K562 (cell line): ENCODE data around the gene COL28A1. TPM values are rescaled to one million over a fixed set of nuclear protein-coding genes. Genes with fewer than 3 reads are reported as not detected.

ENCODE experiments used
- ATAC-seq: fragments of 200-7000 bp; cut with Tn5 transposase; 3 replicates; pipeline ENCODE4 v1.9.1; 2020; ENCODE audit warnings: moderate library complexity
- BruUV-seq: library from RNA; stranded (reverse); fragments of 400-500 nt; replicated peaks from 2 replicates; lab custom pipeline; 2021; lab: Mats Ljungman, UMichigan
- CTCF ChIA-PET: fragments of 300-600 bp; formaldehyde crosslinking; extraction: SDS; loops from one replicate; lab custom pipeline; 2021; ENCODE audit warnings: low intra/inter-chr PET ratio; lab: Yijun Ruan, JAX
- POLR2A ChIA-PET: fragments of 300-600, 350-650 bp; sonication (Branson Sonifier 250); formaldehyde crosslinking; extraction: SDS; loops from one replicate; lab custom pipeline; 2021; ENCODE audit warnings: antibody characterized with exemption, inconsistent platforms; lab: Yijun Ruan, JAX
- DNase-seq, 4 experiments: peaks; one replicate each; pipeline versions ENCODE4 v3.0.0 to v3.0.0-alpha.2; 2011 to 2018; ENCODE audit warnings: low spot score in 3 of 4, mixed read lengths in 3 of 4; ENCODE audit errors: extremely low read depth in 1 of 4
- FAIRE-seq: peaks from 2 replicates; lab custom pipeline; 2011; peaks lifted over from hg19 to GRCh38; lab: Jason Lieb, UNC
- H2AFZ ChIP-seq: 2 replicates; pipeline ENCODE4 v1.6.0; 2011; ENCODE audit warnings: low read depth, low read length, control low read depth, inconsistent platforms
- H3K27ac ChIP-seq: fragments of 200-600 bp; 3 replicates; pipeline ENCODE4 v1.8.0; 2011; ENCODE audit warnings: low read depth, mild to moderate bottlenecking, control low read depth, inconsistent platforms, low read length, moderate library complexity, mixed read lengths; ENCODE audit errors: extremely low read depth
- H3K27me3 ChIP-seq, 2 experiments: fragments of 300-600 bp in 1 of 2; 2 replicates in 1 of 2; 3 replicates in 1 of 2; pipeline versions ENCODE4 v1.6.0 to v1.8.0; 2011; ENCODE audit warnings: inconsistent platforms in 2 of 2, low read length in 2 of 2, mild to moderate bottlenecking in 1 of 2, mixed read lengths in 1 of 2, moderate library complexity in 1 of 2; ENCODE audit not compliant: control insufficient read depth in 2 of 2, insufficient read depth in 2 of 2
- H3K36me3 ChIP-seq: fragments of 300-600 bp; 3 replicates; pipeline ENCODE4 v1.8.0; 2011; ENCODE audit warnings: mild to moderate bottlenecking, low read length, inconsistent platforms; ENCODE audit not compliant: control insufficient read depth, insufficient read depth
- H3K4me1 ChIP-seq, 2 experiments: fragments of 200-600 bp in 1 of 2; replicated peaks in 1 of 2; 2 replicates in 1 of 2; 3 replicates in 1 of 2; pipeline versions ENCODE4 v1.5.1 to v1.8.0; 2011; ENCODE audit warnings: inconsistent platforms in 2 of 2, low read length in 2 of 2, mild to moderate bottlenecking in 1 of 2, mixed read lengths in 1 of 2, moderate library complexity in 1 of 2; ENCODE audit not compliant: control insufficient read depth in 2 of 2, insufficient read depth in 2 of 2
- H3K4me2 ChIP-seq: 2 replicates; pipeline ENCODE4 v1.6.1; 2011; ENCODE audit warnings: low read length, control low read depth, inconsistent platforms, mixed read lengths; ENCODE audit not compliant: insufficient read depth
- H3K4me3 ChIP-seq: fragments of 200-600 bp; sonication (generic), shearing (Covaris generic); 2 replicates; pipeline ENCODE4 v1.5.1; 2016; ENCODE audit warnings: control low read depth, inconsistent platforms
- H3K79me2 ChIP-seq: fragments of 200-600 bp; 3 replicates; pipeline ENCODE4 v1.8.0; 2011; ENCODE audit warnings: low read length, inconsistent platforms; ENCODE audit not compliant: control insufficient read depth, insufficient read depth
- H3K9ac ChIP-seq, 2 experiments: 2 replicates each; pipeline versions ENCODE4 v1.6.0 to v1.6.1; 2011; ENCODE audit warnings: low read depth in 2 of 2, low read length in 2 of 2, control low read depth in 1 of 2, inconsistent platforms in 1 of 2, mild to moderate bottlenecking in 1 of 2, mixed read lengths in 1 of 2; ENCODE audit not compliant: insufficient read depth in 1 of 2
- H3K9me1 ChIP-seq: one replicate; pipeline ENCODE4 v1.6.0; 2011; ENCODE audit warnings: inconsistent platforms, mild to moderate bottlenecking, low read length, moderate library complexity; ENCODE audit not compliant: control insufficient read depth, insufficient read depth
- H3K9me3 ChIP-seq: replicated peaks from 2 replicates; pipeline ENCODE4 v1.5.1; 2011; ENCODE audit warnings: low read depth, low read length, inconsistent platforms; ENCODE audit not compliant: control insufficient read depth, insufficient read depth
- H4K20me1 ChIP-seq: replicated peaks from 2 replicates; pipeline ENCODE4 v1.6.1; 2011; ENCODE audit warnings: low read length, inconsistent platforms, mixed read lengths; ENCODE audit not compliant: control insufficient read depth, insufficient read depth
- CREBBP ChIP-seq: IDR thresholded peaks from one replicate; pipeline ENCODE4 v1.6.1; 2012; ENCODE audit warnings: low read depth, mild to moderate bottlenecking, control low read depth, inconsistent platforms, low read length
- GATA2 ChIP-seq: sonication (generic); formaldehyde crosslinking; IDR thresholded peaks from 2 replicates; pipeline ENCODE4 v1.4.0; 2020; ENCODE audit warnings: mild to moderate bottlenecking, missing genetic modification reagents
- HDGF ChIP-seq: fragments of 450-650 bp; IDR thresholded peaks from 2 replicates; pipeline ENCODE4 v1.6.1; 2016
- MED1 ChIP-seq: sonication (generic); formaldehyde crosslinking; IDR thresholded peaks from 2 replicates; pipeline ENCODE4 v1.8.1; 2023; ENCODE audit warnings: missing genetic modification reagents, borderline replicate concordance
- NCOA2 ChIP-seq, 2 experiments: fragments of 450-650 bp; IDR thresholded peaks; 2 replicates each; pipeline ENCODE4 v1.6.1; 2018; ENCODE audit warnings: mild to moderate bottlenecking in 2 of 2, moderate library complexity in 1 of 2; ENCODE audit not compliant: partially characterized antibody in 2 of 2
- POLR3G ChIP-seq: IDR thresholded peaks from 2 replicates; pipeline ENCODE4 v1.6.1; 2011; ENCODE audit not compliant: insufficient read length, insufficient replicate concordance; ENCODE audit errors: extremely low read depth
- RFX5 ChIP-seq: IDR thresholded peaks from 2 replicates; pipeline ENCODE4 v1.6.1; 2011; ENCODE audit warnings: low read depth, mild to moderate bottlenecking, improper control_type of control experiment, low read length
- TCFL5 ChIP-seq: fragments of 250-450 bp; sonication (Bioruptor Pico); conservative IDR thresholded peaks from 2 replicates; pipeline ENCODE4 v1.6.1; 2021; ENCODE audit warnings: mild to moderate bottlenecking, moderate library complexity, matching md5 sums
- ZNF280A ChIP-seq: fragments of 450-650 bp; IDR thresholded peaks from 2 replicates; pipeline ENCODE4 v1.6.1; 2018; ENCODE audit warnings: mild to moderate bottlenecking, low read depth; ENCODE audit not compliant: partially characterized antibody
- ZNF395 ChIP-seq: fragments of 200-800 bp; sonication (Bioruptor generic); IDR thresholded peaks from 2 replicates; pipeline ENCODE4 v1.6.1; 2017; ENCODE audit warnings: missing genetic modification characterization, missing compliant biosample characterization
- ZNF41 ChIP-seq: fragments of 250-450 bp; sonication (Bioruptor Pico); conservative IDR thresholded peaks from 2 replicates; pipeline ENCODE4 v1.4.0; 2020; ENCODE audit warnings: mild to moderate bottlenecking
- WGBS: fragments of 100-300 bp; shearing (Covaris generic); methylation state at CpG from one replicate; pipeline ENCODE4 v1.1.6; 2016; ENCODE audit warnings: low coverage, mixed read lengths; ENCODE audit not compliant: insufficient coverage; ENCODE audit errors: missing lambda C conversion rate; 5-methylcytosine and 5-hydroxymethylcytosine counted together
- in situ Hi-C: fragments of 300-500 bp; cut with MboI; formaldehyde crosslinking; loops from 4 replicates; pipeline ENCODE4 v1.15.0; 2018; ENCODE audit warnings: inconsistent platforms, mixed read lengths
- intact Hi-C: fragments of 100-400 bp; cut with micrococcal nuclease; formaldehyde crosslinking; loops from 2 replicates; pipeline ENCODE4 v1.14.2; 2022
- polyA plus RNA-seq, 8 experiments: library from polyadenylated mRNA; depleted of rRNA in 4 of 8; stranded (reverse) in 5 of 8; unstranded in 3 of 8; fragments of >200 nt; fragmentation: Nextera tagmentation in 2 of 8; fragmentation: Illumina TruSeq in 1 of 8; extraction: Ambion mirVana in 2 of 8; extraction: Trizol in 1 of 8; gene quantifications; 2 replicates each; pipeline versions ENCODE4 v1.2.1 to v1.2.3, GENCODE V29; 2011 to 2014; ENCODE audit warnings: inconsistent platforms in 1 of 8, missing spikeins in 1 of 8
- total RNA-seq, 7 experiments: library from RNA; depleted of rRNA in 6 of 7; stranded (reverse); fragments of >200 nt in 6 of 7; fragmentation: Illumina TruSeq in 2 of 7; extraction: Trizol in 2 of 7; gene quantifications; 2 replicates each; pipeline versions ENCODE4 v1.2.1 to v1.2.3, GENCODE V29; 2011 to 2021; ENCODE audit warnings: low replicate concordance in 1 of 7

Gene COL28A1
- total and polyA plus RNA-seq, 9 of the 15 experiments (the other 6 are each of a cell fraction or from before 2014, with no cell fraction given): 0.03 to 0.13 (median 0.05) TPM; not detected in 3

GRCh38 chr7:7557252-7557651, 21.6 kb upstream of the COL28A1 start (continued):
- TF ChIP-seq ZNF395 (no peak), ZNF280A (no peak)

GRCh38 chr7:7556852-7557251, 21.2 kb upstream of the COL28A1 start:
- DNase-seq (no peak), ATAC-seq (no peak), FAIRE-seq (no peak)
- no peaks in the 10 kb centered on the region for H3K9me1 ChIP-seq
- TF ChIP-seq MED1 (CRISPR knock-in tag) (no peak), ZNF41 (CRISPR knock-in tag) (no peak), GATA2 (CRISPR knock-in tag) (no peak), CREBBP (no peak), NCOA2 (IDR thresholded peaks at IDR 0.05; ENCODE audit: partially characterized antibody in 2 of 2) (no peak), HDGF (no peak), TCFL5 (CRISPR knock-in tag) (no peak), POLR3G (no peak), RFX5 (no peak)
- no peak overlapping the region for H3K9ac ChIP-seq
- ChIA-PET POLR2A (interaction anchor here (0.6 kb wide), 2 partner anchors 36 to 554 kb away, joined by 3 to 4 read pairs; no protein-coding TSS in a partner anchor), CTCF (no interaction called here)
- no TSS peak for BruUV-seq
- intact Hi-C loops: no loop called here
- in situ Hi-C loops: no loop called here
- no peaks in the 10 kb centered on the region for H3K36me3 ChIP-seq
- no peak overlapping the region for H3K4me2 ChIP-seq
- H3K4me3 ChIP-seq: no peak overlapping the region
- H4K20me1 ChIP-seq: 0 out of 2 replicates have a peak, but pooled peaks cover 4% of the 10 kb centered on the region
- H3K27me3 ChIP-seq: peaks cover 0 to 9% of the 10 kb centered on the region in 2 experiments; a peak in 2 of 5 replicates
- H3K27ac ChIP-seq: no peak overlapping the region
- 0% methylated on average over 1 of the region's 1 CpG for WGBS
- H3K4me1 ChIP-seq: peaks cover 0 to 4% of the 10 kb centered on the region in 2 experiments; a peak in 1 of 5 replicates
- H3K79me2 ChIP-seq: no peaks in the 10 kb centered on the region
- no peaks in the 10 kb centered on the region for H3K9me3 ChIP-seq
- no peak overlapping the region for H2AFZ ChIP-seq
